SKM-1 (cell line): ENCODE results near the gene PLA1A.
"Not testable (repeated sequence)": the region's sequence is repeated elsewhere in the genome, so short reads cannot be mapped to it uniquely, and the experiment has no call there.

Experiments
- DNase-seq: peaks from one replicate; lab custom pipeline; 2025; ENCODE audit not compliant: unreplicated experiment; lab: John Stamatoyannopoulos, UW

The PLA1A gene

GRCh38 chr3:119597548-119598288, at the start of gene PLA1A:
TSS of gene PLA1A (plus strand) at chr3:119597885. CDS start at chr3:119597914, 29 bp downstream.
- no peak for DNase-seq

- no peak for DNase-seq
Measured at GRCh38 chr3:119548341-119548740, 49.3 kb upstream of the PLA1A start.

GRCh38 chr3:119550192-119550910, 47.3 kb upstream of the PLA1A start:
- no peak for DNase-seq

GRCh38 chr3:119551598-119551997, 46.1 kb upstream of the PLA1A start:
- no peak for DNase-seq

- not testable (repeated sequence) for DNase-seq
Measured at GRCh38 chr3:119552928-119553327, 44.8 kb upstream of the PLA1A start.

- DNase-seq = no peak
Measured at GRCh38 chr3:119553823-119554415, 43.8 kb upstream of the PLA1A start.

- no peak for DNase-seq
Measured at GRCh38 chr3:119555309-119555735, 42.4 kb upstream of the PLA1A start.

GRCh38 chr3:119555929-119556328, 41.8 kb upstream of the PLA1A start:
- no peak for DNase-seq

- no peak for DNase-seq
Measured at GRCh38 chr3:119557192-119557876, 40.4 kb upstream of the PLA1A start.

GRCh38 chr3:119557877-119558269, 39.8 kb upstream of the PLA1A start:
- no peak for DNase-seq

- no peak for DNase-seq
Measured at GRCh38 chr3:119558626-119559317, 38.9 kb upstream of the PLA1A start.

GRCh38 chr3:119559441-119559963, 38.2 kb upstream of the PLA1A start, which contains the start of gene CD80:
TSS of gene CD80 (minus strand) at chr3:119559614. CDS start at chr3:119557728, 1,886 bp downstream.
- DNase-seq = peak; percentile 72

- no peak for DNase-seq
Measured at GRCh38 chr3:119560160-119560559, 37.5 kb upstream of the PLA1A start.

- DNase-seq = peak; percentile 71
Measured at GRCh38 chr3:119562307-119562961, 35.3 kb upstream of the PLA1A start.

GRCh38 chr3:119563334-119563733, 34.4 kb upstream of the PLA1A start:
- DNase-seq = not testable (repeated sequence)

- no peak for DNase-seq
Measured at GRCh38 chr3:119569156-119569555, 28.5 kb upstream of the PLA1A start.

GRCh38 chr3:119570229-119570628, 27.5 kb upstream of the PLA1A start:
- DNase-seq = no peak

- no peak for DNase-seq
Measured at GRCh38 chr3:119571230-119571629, 26.5 kb upstream of the PLA1A start.

GRCh38 chr3:119571688-119572087, 26.0 kb upstream of the PLA1A start:
- DNase-seq = no peak

- DNase-seq = no peak
Measured at GRCh38 chr3:119575507-119575906, 22.2 kb upstream of the PLA1A start.
